Astrocyte of the spinal cord (primary cell): ENCODE results near the gene SPCS3.
A peak's percentile ranks its signal among the peaks of the same experiment; 100 is the strongest.

Source experiments
- DNase-seq: peaks from one replicate; pipeline ENCODE4 v3.0.0; 2011; ENCODE audit warnings: low read depth, low spot score
- H3K4me3 ChIP-seq: 2 replicates; pipeline ENCODE4 v1.5.1; 2011; ENCODE audit warnings: low read depth, mild to moderate bottlenecking, low read length, moderate library complexity
- in situ Hi-C: cut with HindIII; loops from 2 replicates; pipeline ENCODE4 v1.10.0; 2017; ENCODE audit warnings: low sequenced_read_pairs
- TF ChIP-seq, protein P1 (sequence below): IDR thresholded peaks from 2 replicates; pipeline ENCODE4 v1.5.1; 2012; ENCODE audit warnings: low read depth, mild to moderate bottlenecking, low read length, inconsistent platforms

The SPCS3 gene

DNA sequence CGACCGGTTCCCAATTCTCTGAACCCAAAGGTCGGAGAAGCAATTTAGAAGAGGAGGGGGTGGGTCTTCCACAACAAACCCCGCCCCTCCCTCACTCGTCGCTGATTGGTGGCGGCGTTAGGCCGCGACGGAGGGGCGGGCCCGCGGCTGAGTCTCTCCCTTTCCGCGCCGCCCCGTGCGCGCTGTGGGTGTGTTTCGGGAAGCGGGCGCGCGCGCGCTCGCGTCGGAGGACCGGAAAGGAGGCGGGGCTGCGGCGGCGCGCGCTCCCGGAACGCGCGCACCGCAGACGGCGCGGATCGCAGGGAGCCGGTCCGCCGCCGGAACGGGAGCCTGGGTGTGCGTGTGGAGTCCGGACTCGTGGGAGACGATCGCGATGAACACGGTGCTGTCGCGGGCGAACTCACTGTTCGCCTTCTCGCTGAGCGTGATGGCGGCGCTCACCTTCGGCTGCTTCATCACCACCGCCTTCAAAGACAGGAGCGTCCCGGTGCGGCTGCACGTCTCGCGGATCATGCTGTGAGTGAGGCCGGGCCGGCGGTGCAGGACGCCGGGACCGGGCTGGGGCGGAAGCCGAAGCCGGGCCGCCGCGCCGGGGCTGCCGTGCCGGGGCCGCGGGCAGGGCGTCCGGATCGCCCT is at the start of gene SPCS3:
TSS of gene SPCS3 (plus strand) at position 263 of the 636 bp plus-strand sequence. CDS start at position 374, 111 bp downstream.
- TF ChIP-seq, protein P1, sequence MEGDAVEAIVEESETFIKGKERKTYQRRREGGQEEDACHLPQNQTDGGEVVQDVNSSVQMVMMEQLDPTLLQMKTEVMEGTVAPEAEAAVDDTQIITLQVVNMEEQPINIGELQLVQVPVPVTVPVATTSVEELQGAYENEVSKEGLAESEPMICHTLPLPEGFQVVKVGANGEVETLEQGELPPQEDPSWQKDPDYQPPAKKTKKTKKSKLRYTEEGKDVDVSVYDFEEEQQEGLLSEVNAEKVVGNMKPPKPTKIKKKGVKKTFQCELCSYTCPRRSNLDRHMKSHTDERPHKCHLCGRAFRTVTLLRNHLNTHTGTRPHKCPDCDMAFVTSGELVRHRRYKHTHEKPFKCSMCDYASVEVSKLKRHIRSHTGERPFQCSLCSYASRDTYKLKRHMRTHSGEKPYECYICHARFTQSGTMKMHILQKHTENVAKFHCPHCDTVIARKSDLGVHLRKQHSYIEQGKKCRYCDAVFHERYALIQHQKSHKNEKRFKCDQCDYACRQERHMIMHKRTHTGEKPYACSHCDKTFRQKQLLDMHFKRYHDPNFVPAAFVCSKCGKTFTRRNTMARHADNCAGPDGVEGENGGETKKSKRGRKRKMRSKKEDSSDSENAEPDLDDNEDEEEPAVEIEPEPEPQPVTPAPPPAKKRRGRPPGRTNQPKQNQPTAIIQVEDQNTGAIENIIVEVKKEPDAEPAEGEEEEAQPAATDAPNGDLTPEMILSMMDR, result no peak
- peak; percentile 96 for DNase-seq
- H3K4me3 ChIP-seq, result peak within 1 kb of the TSS; percentile 64
- in situ Hi-C loops, result no loop called here

DNA sequence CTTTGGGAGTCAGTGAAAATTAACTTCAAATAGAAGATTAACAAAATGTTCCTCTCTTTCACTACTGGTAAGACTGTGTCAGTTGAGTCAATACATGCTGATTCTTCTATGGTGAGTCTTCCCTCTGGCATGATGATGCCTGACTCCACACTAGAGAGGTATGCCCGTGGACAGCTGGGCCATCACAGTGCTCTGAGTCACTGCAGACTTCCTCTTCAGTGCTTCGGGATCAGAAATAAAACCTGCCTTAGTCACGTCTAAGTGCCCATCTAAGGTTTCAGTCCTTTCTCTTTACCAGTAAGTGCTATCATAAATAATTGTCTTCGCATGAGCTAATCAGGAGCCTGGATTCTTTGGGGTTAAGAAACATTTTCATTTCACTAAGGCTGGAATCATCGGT is 49.1 kb upstream of the SPCS3 start:
- peak; percentile 98 for DNase-seq
- in situ Hi-C loops, result no loop called here

DNA sequence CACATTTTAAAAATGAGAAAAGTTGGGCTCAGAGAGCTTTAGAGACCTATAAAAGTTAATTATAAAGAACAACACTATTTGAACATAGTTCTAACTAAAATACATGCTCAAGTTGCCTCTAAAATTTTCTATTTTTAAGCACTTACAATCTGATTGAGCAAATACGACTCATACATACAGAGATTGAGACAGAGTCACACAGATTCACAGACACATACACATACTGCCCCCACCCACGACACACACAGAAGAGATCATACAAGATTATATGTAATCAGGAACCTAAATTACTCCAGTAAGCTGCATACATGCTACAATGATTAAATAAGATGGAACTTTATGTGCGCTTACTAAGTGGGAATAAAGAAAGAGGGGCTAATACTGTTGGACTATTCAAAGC is 48.0 kb upstream of the SPCS3 start:
- H3K4me3 ChIP-seq, result no peak overlapping the region
- in situ Hi-C loops, result no loop called here
- TF ChIP-seq, protein P1, result no peak
- peak; percentile 33 for DNase-seq

More for the DNA sequence above, 49.1 kb upstream of the SPCS3 start:
- TF ChIP-seq, protein P1, result no peak
- H3K4me3 ChIP-seq, result no peak overlapping the region

DNA sequence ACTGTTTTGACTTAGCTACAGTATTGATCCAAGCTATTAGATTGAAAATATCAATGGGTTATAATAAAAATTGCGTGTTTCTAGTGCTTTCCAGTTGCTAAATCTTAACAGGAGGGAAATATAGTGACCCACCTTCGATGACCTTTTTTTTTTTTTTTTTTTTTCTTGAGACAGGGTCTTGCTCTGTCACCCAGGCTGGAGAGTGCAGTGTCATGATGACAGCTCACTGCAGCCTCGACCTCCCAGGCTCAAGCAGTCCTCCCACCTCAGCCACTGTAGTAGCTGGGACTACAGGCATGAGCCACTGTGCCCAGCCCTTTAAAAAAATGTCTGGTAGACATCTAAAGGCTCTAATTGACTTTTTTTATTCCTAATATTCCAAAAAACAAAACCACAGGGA is 47.0 kb upstream of the SPCS3 start:
- DNase-seq, result no peak
- in situ Hi-C loops, result no loop called here
- no peak overlapping the region for H3K4me3 ChIP-seq
- TF ChIP-seq, protein P1, result no peak

DNA sequence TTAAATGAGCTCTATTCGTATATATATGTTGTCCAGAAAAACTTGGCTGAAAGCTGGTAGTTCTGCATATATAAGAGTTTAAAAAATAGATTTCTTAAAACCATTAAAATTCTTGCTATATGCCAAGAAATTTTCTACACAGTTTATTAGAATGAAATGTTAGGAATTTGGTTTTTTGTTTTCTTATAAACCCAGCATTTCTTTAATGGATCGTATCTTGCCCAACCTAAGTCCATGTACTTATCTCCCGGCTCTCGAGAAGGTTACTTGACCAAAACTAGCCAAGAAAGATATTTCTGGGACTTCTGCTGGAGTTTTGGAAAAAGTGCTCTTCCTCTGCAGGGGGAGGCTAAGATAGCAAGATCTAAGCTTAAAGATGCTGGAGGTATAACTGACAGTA is 46.0 kb upstream of the SPCS3 start:
- TF ChIP-seq, protein P1, result no peak
- H3K4me3 ChIP-seq, result no peak overlapping the region
- no peak for DNase-seq
- in situ Hi-C loops, result no loop called here

DNA sequence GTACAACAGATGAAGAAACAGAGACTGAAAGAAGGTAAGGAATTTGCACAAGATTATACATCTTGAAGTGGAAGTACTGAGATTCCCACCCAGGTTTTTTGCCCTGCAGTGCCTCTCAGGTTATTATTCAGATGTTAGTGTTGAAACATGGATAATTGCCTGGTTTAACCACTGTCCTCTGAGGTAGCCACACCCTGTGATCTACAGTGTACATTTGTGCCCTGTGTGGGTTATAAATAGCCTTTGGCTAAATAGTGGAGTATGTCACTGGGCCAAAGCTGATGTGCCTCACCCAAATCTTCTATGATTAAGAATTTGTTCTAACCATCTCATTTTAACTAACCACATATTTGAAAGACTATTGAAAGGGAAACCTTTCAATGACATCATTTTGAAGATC is 45.3 kb upstream of the SPCS3 start:
- TF ChIP-seq, protein P1, result no peak
- peak; percentile 37 for DNase-seq
- no peak overlapping the region for H3K4me3 ChIP-seq
- in situ Hi-C loops, result no loop called here

DNA sequence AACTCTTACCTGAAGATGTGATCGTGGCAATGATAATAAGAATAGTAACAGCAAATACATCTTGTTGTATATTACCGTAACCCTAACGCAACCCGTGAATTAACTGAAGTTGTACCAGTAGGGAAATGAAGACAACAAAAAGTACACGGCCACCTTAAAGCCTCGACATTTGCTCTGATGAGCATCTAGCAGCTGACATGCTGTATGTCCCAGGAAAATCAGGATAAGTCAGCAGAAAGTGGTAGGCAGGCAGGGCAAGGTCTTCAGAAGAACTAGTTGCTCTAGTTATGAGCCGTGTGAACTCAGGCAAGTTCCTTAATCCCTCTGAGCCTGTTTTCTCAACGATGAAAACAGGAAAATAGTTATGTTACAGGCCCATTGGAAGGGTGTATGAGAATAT is 43.1 kb upstream of the SPCS3 start:
- in situ Hi-C loops, result no loop called here
- no peak overlapping the region for H3K4me3 ChIP-seq
- no peak for DNase-seq
- TF ChIP-seq, protein P1, result no peak
